Fibroblast of upper back skin (primary cell): ENCODE measurements around the gene SPATA24.
"Not testable (repeated sequence)": the region's sequence is repeated elsewhere in the genome, so short reads cannot be mapped to it uniquely, and the experiment has no call there.

ENCODE experiments used
- DNase-seq: peaks from one replicate; pipeline ENCODE4 v3.0.0-alpha.2; 2013

SPATA24 gene

GRCh38 chr5:139415869-139416268, 12.0 kb upstream of the SPATA24 start:
- no peak for DNase-seq

- no peak for DNase-seq
Observed at GRCh38 chr5:139415221-139415861, 11.5 kb upstream of the SPATA24 start.

- DNase-seq = no peak
Observed at GRCh38 chr5:139414581-139415130, 10.8 kb upstream of the SPATA24 start.

GRCh38 chr5:139413963-139414362, 10.1 kb upstream of the SPATA24 start:
- DNase-seq = no peak

GRCh38 chr5:139413153-139413552, 9.3 kb upstream of the SPATA24 start:
- DNase-seq = no peak

GRCh38 chr5:139410993-139411828, 7.3 kb upstream of the SPATA24 start:
- no peak for DNase-seq

- DNase-seq = no peak
Observed at GRCh38 chr5:139410121-139410992, 6.5 kb upstream of the SPATA24 start.

- not testable (repeated sequence) for DNase-seq
Observed at GRCh38 chr5:139409116-139409515, 5.2 kb upstream of the SPATA24 start.

- no peak for DNase-seq
Observed at GRCh38 chr5:139408191-139408590, 4.3 kb upstream of the SPATA24 start.

GRCh38 chr5:139407517-139407916, 3.6 kb upstream of the SPATA24 start:
- DNase-seq = no peak

GRCh38 chr5:139406963-139407362, 3.1 kb upstream of the SPATA24 start:
- no peak for DNase-seq

- DNase-seq = no peak
Observed at GRCh38 chr5:139404484-139404840, 573 bp upstream of the SPATA24 start.

GRCh38 chr5:139403418-139403786, 487 bp downstream of the SPATA24 start:
- no peak for DNase-seq

- DNase-seq = no peak
Observed at GRCh38 chr5:139402561-139403158, 1.2 kb downstream of the SPATA24 start.

- DNase-seq = no peak
Observed at GRCh38 chr5:139401546-139401945, 2.3 kb downstream of the SPATA24 start.

- DNase-seq = no peak
Observed at GRCh38 chr5:139399501-139400121, 4.3 kb downstream of the SPATA24 start.

- DNase-seq = no peak
Observed at GRCh38 chr5:139397921-139398320, 6.0 kb downstream of the SPATA24 start.

- DNase-seq = no peak
Observed at GRCh38 chr5:139396691-139397090, 7.2 kb downstream of the SPATA24 start.

- DNase-seq = no peak
Observed at GRCh38 chr5:139395844-139396640, 7.8 kb downstream of the SPATA24 start.

- DNase-seq = no peak
Observed at GRCh38 chr5:139394654-139395566, 9.0 kb downstream of the SPATA24 start, which contains the start of gene PROB1. PROB1 (minus strand) TSS chr5:139395104; CDS start chr5:139395081, 23 bp downstream.
